ENCODE data around the gene PLEKHN1.

GRCh38 chr1:938711-939489 lies 27.4 kb upstream of the PLEKHN1 start:
- TF ChIP-seq, protein P1, sequence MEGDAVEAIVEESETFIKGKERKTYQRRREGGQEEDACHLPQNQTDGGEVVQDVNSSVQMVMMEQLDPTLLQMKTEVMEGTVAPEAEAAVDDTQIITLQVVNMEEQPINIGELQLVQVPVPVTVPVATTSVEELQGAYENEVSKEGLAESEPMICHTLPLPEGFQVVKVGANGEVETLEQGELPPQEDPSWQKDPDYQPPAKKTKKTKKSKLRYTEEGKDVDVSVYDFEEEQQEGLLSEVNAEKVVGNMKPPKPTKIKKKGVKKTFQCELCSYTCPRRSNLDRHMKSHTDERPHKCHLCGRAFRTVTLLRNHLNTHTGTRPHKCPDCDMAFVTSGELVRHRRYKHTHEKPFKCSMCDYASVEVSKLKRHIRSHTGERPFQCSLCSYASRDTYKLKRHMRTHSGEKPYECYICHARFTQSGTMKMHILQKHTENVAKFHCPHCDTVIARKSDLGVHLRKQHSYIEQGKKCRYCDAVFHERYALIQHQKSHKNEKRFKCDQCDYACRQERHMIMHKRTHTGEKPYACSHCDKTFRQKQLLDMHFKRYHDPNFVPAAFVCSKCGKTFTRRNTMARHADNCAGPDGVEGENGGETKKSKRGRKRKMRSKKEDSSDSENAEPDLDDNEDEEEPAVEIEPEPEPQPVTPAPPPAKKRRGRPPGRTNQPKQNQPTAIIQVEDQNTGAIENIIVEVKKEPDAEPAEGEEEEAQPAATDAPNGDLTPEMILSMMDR (conservative IDR thresholded peaks at IDR 0.05 in 1 of 2, IDR thresholded peaks at IDR 0.05 in 1 of 2; ENCODE audit: extremely low read depth in 1 of 2, insufficient read depth in 1 of 2, low read depth in 1 of 2, low read length in 2 of 2) = no peak
- TF ChIP-seq EZH2 (IDR thresholded peaks at IDR 0.05; ENCODE audit: borderline replicate concordance, low read length) = no peak

Measured in mammary epithelial cell (primary cell).